CD4-positive, alpha-beta T cell (primary cell): ENCODE data around the gene ZNF439. TPM values are rescaled to one million over a fixed set of nuclear protein-coding genes. Genes with fewer than 3 reads are reported as not detected.

Experiments used
- ATAC-seq: fragments of 200-7000 bp; cut with Tn5 transposase; one replicate; pipeline ENCODE4 v1.10.0; 2022; ENCODE audit warnings: mild to moderate bottlenecking; ENCODE audit not compliant: poor library complexity
- CTCF ChIA-PET: fragments of 350-600 bp; sonication (Branson Sonifier 250); formaldehyde crosslinking; loops from one replicate; lab custom pipeline; 2021; ENCODE audit warnings: antibody characterized with exemption, inconsistent platforms; lab: Charles Lee
- POLR2A ChIA-PET: fragments of 350-600 bp; sonication (Branson Sonifier 250); formaldehyde crosslinking; loops from one replicate; lab custom pipeline; 2021; ENCODE audit warnings: antibody characterized with exemption, inconsistent platforms; lab: Charles Lee
- DNase-seq, 14 experiments: peaks; one replicate each; pipeline ENCODE4 v3.0.0-alpha.2; 2013 to 2020; ENCODE audit warnings: mixed read lengths in 2 of 14
- H3K27ac ChIP-seq, 2 donors: one replicate each; pipeline versions ENCODE4 v1.5.1 to v1.7.0; 2013; ENCODE audit warnings: low read length in 2 of 2, low read depth in 1 of 2, mild to moderate bottlenecking in 1 of 2
- H3K27me3 ChIP-seq, 2 experiments: 1 replicate in 1 of 2; 2 replicates in 1 of 2; pipeline versions ENCODE4 v1.6.1 to v1.7.0; 2013; ENCODE audit warnings: low read length in 2 of 2, control low read depth in 1 of 2, mild to moderate bottlenecking in 1 of 2, moderate library complexity in 1 of 2; ENCODE audit not compliant: insufficient read depth in 2 of 2, control insufficient read depth in 1 of 2
- H3K36me3 ChIP-seq: one replicate; pipeline ENCODE4 v1.6.1; 2013; ENCODE audit warnings: low read length, control low read depth; ENCODE audit not compliant: insufficient read depth
- H3K4me1 ChIP-seq: one replicate; pipeline ENCODE4 v1.6.1; 2013; ENCODE audit warnings: low read length, control low read depth; ENCODE audit not compliant: insufficient read depth
- H3K4me3 ChIP-seq: one replicate; pipeline ENCODE4 v1.5.1; 2013; ENCODE audit warnings: mild to moderate bottlenecking, low read length, moderate library complexity
- H3K9me3 ChIP-seq, 2 experiments: 1 replicate in 1 of 2; 2 replicates in 1 of 2; pipeline versions ENCODE4 v1.6.1 to v1.7.0; 2013; ENCODE audit warnings: low read length in 2 of 2, mild to moderate bottlenecking in 2 of 2, control low read depth in 1 of 2, moderate library complexity in 1 of 2; ENCODE audit not compliant: control insufficient read depth in 1 of 2, insufficient read depth in 1 of 2
- H3K27ac Mint-ChIP-seq: one replicate; pipeline ENCODE4 v1.8.0; 2020; ENCODE audit warnings: mixed read lengths
- H3K27me3 Mint-ChIP-seq: one replicate; pipeline ENCODE4 v1.8.0; 2021; ENCODE audit warnings: mixed read lengths
- H3K36me3 Mint-ChIP-seq: one replicate; pipeline ENCODE4 v1.8.0; 2021; ENCODE audit warnings: low read depth, mixed read lengths
- H3K4me1 Mint-ChIP-seq: one replicate; pipeline ENCODE4 v1.8.0; 2021; ENCODE audit warnings: low read depth, mixed read lengths
- H3K4me3 Mint-ChIP-seq: one replicate; pipeline ENCODE4 v1.8.0; 2020; ENCODE audit warnings: mild to moderate bottlenecking, mixed read lengths
- H3K9me3 Mint-ChIP-seq: one replicate; pipeline ENCODE4 v1.8.0; 2020; ENCODE audit warnings: mixed read lengths
- CTCF ChIP-seq: fragments of 200-600 bp; IDR thresholded peaks from one replicate; pipeline ENCODE4 v1.8.0; 2022; ENCODE audit warnings: antibody characterized with exemption, mild to moderate bottlenecking
- intact Hi-C, 2 experiments: fragments of 100-400 bp; cut with DNase I in 1 of 2; cut with micrococcal nuclease in 1 of 2; formaldehyde crosslinking; loops; one replicate each; pipeline versions ENCODE4 v1.15.1 to v1.9.0; 2023 to 2025; cut with DNase I, micrococcal nuclease
- total RNA-seq, 174 experiments: library from RNA in 2 of 174; stranded (reverse) in 2 of 174; gene quantifications; one replicate each; pipeline ENCODE4 v1.2.3 and lab custom pipeline; 2021 to 2026

The ZNF439 gene
- total RNA-seq, 2 experiments from 2014 or later, result 6.3 to 6.6 TPM

GRCh38 chr19:11868188-11868587 lies 19.7 kb downstream of the ZNF439 start:
- ChIA-PET POLR2A (no interaction called here), CTCF (no interaction called here)
- H3K9me3 Mint-ChIP-seq, result peaks cover 36% of the 10 kb centered on the region
- Histone ChIP-seq H3K4me1 (no peaks in the 10 kb centered on the region), H3K36me3 (peaks cover 28% of the 10 kb centered on the region), H3K9me3 (peaks cover 52 to 76% of the 10 kb centered on the region in 2 experiments), H3K27me3 (no peaks in the 10 kb centered on the region), H3K27ac (no peak overlapping the region), H3K4me3 (no peak overlapping the region)
- no peak overlapping the region for H3K4me3 Mint-ChIP-seq
- no peak for DNase-seq
- no peak for ATAC-seq
- peaks cover 85% of the 10 kb centered on the region for H3K36me3 Mint-ChIP-seq
- no peak for TF ChIP-seq CTCF
- H3K27ac Mint-ChIP-seq, result no peak overlapping the region
- no peaks in the 10 kb centered on the region for H3K27me3 Mint-ChIP-seq
- intact Hi-C loops, result no loop called here
- H3K4me1 Mint-ChIP-seq, result no peaks in the 10 kb centered on the region

DNA sequence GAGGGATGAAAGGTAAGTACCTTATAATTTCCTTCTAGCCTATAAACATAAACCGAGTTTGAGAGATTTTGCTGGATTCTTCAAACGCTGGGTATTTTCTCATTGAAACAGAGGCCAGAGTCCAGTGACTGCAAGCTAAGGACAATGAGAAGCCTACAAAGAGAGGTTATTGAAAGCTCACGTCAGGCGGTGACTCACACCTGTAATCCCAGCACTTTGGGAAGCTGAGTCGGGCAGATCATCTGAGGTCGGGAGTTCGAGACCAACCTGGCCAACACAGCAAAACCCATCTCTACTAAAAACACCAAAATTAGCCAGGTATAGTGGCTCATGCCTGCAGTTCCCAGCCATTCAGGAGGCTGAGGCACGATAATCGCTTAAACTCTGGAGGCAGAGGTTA lies 24.1 kb downstream of the ZNF439 start:
- Histone ChIP-seq H3K36me3 (peaks cover 7% of the 10 kb centered on the region), H3K4me1 (no peaks in the 10 kb centered on the region), H3K4me3 (no peak overlapping the region), H3K27me3 (no peaks in the 10 kb centered on the region), H3K27ac (no peak overlapping the region), H3K9me3 (peaks cover 25 to 38% of the 10 kb centered on the region in 2 experiments)
- Mint-ChIP-seq H3K27me3 (no peaks in the 10 kb centered on the region), H3K4me3 (no peak overlapping the region), H3K36me3 (peaks cover 44% of the 10 kb centered on the region), H3K9me3 (peaks cover 20% of the 10 kb centered on the region), H3K4me1 (no peaks in the 10 kb centered on the region), H3K27ac (no peak overlapping the region)
- TF ChIP-seq CTCF, result no peak
- ChIA-PET CTCF (no interaction called here), POLR2A (no interaction called here)
- DNase-seq (no peak), ATAC-seq (no peak)
- intact Hi-C loops, result no loop called here

- Mint-ChIP-seq H3K36me3 (peaks cover 33% of the 10 kb centered on the region), H3K27ac (no peak overlapping the region), H3K9me3 (peaks cover 13% of the 10 kb centered on the region), H3K4me3 (no peak overlapping the region), H3K4me1 (no peaks in the 10 kb centered on the region), H3K27me3 (no peaks in the 10 kb centered on the region)
- Histone ChIP-seq H3K36me3 (no peaks in the 10 kb centered on the region), H3K27ac (no peak overlapping the region), H3K4me3 (no peak overlapping the region), H3K4me1 (no peaks in the 10 kb centered on the region), H3K9me3 (peaks cover 25 to 27% of the 10 kb centered on the region in 2 experiments), H3K27me3 (no peaks in the 10 kb centered on the region)
- TF ChIP-seq CTCF, result no peak
- intact Hi-C loops, result no loop called here
- DNase-seq (no peak), ATAC-seq (no peak)
- ChIA-PET CTCF (interaction anchor here (0.7 kb wide), 1 partner anchor 328 kb away, joined by 3 read pairs; no protein-coding TSS in a partner anchor), POLR2A (no interaction called here)
Measured at GRCh38 chr19:11873762-11874161, 25.2 kb downstream of the ZNF439 start.
